Vagina (tissue), 2 donors: Measurements from ENCODE around the gene METTL21C. TPM values are rescaled to one million over a fixed set of nuclear protein-coding genes. Genes with fewer than 3 reads are reported as not detected.

Experiments used
- DNase-seq, 2 donors: peaks; one replicate each; pipeline ENCODE4 v3.0.0-alpha.2; 2017; ENCODE audit errors: extremely low spot score in 2 of 2
- H3K27ac ChIP-seq: fragments of 200-600 bp; sonication (generic); one replicate; pipeline ENCODE4 v1.5.1; 2019
- H3K27me3 ChIP-seq: fragments of 200-600 bp; sonication (generic); one replicate; pipeline ENCODE4 v1.5.1; 2019
- H3K36me3 ChIP-seq, 2 donors: fragments of 200-600 bp; sonication (generic); one replicate each; pipeline ENCODE4 v1.5.1; 2017 to 2019
- H3K4me1 ChIP-seq: fragments of 200-600 bp; sonication (generic); one replicate; pipeline ENCODE4 v1.5.1; 2019
- H3K4me3 ChIP-seq, 2 donors: fragments of 200-600 bp; sonication (generic); 1 replicate in 1 of 2; 2 replicates in 1 of 2; pipeline ENCODE4 v1.5.1; 2016 to 2019
- H3K9me3 ChIP-seq: fragments of 200-600 bp; sonication (generic); one replicate; pipeline ENCODE4 v1.5.1; 2019
- CTCF ChIP-seq, 3 experiments: fragments of 450-650 bp in 2 of 3; fragments of 200-600 bp in 1 of 3; sonication (generic) in 1 of 3; IDR thresholded peaks; one replicate each; pipeline ENCODE4 v1.5.1; 2017 to 2019; ENCODE audit warnings: antibody characterized with exemption in 3 of 3, mild to moderate bottlenecking in 2 of 3, moderate library complexity in 2 of 3
- POLR2A ChIP-seq, 2 donors: fragments of 450-650 bp; IDR thresholded peaks; one replicate each; pipeline ENCODE4 v1.6.1; 2017; ENCODE audit warnings: antibody characterized with exemption in 2 of 2, mild to moderate bottlenecking in 2 of 2, moderate library complexity in 2 of 2
- POLR2AphosphoS5 ChIP-seq, 2 donors: sonication (generic); formaldehyde crosslinking; IDR thresholded peaks; one replicate each; pipeline ENCODE4 v1.9.0; 2017; ENCODE audit warnings: antibody characterized with exemption in 2 of 2, mild to moderate bottlenecking in 2 of 2, low read depth in 1 of 2; ENCODE audit not compliant: insufficient read depth in 1 of 2
- intact Hi-C: fragments of 100-400 bp; cut with DNase I; formaldehyde crosslinking; loops from one replicate; pipeline ENCODE4 v1.15.1; 2023
- total RNA-seq: library from RNA; depleted of rRNA; stranded (reverse); fragments of >200 nt; gene quantifications from one replicate; pipeline ENCODE4 v1.2.3, GENCODE V29; 2016

The METTL21C gene
- total RNA-seq, 1 donor from 2014 or later: not detected

- Histone ChIP-seq H3K4me1 (no peaks in the 10 kb centered on the region), H3K27ac (no peak overlapping the region), H3K9me3 (no peaks in the 10 kb centered on the region), H3K27me3 (no peaks in the 10 kb centered on the region), H3K36me3 (peaks cover 0 to 19% of the 10 kb centered on the region in 2 donors), H3K4me3 (no peak overlapping the region)
- TF ChIP-seq POLR2AphosphoS5 (IDR thresholded peaks at IDR 0.05; ENCODE audit: insufficient read depth in 1 of 2, low read depth in 1 of 2) (no peak), CTCF (IDR thresholded peaks at IDR 0.05) (no peak), POLR2A (IDR thresholded peaks at IDR 0.05) (no peak)
- DNase-seq: no peak
- intact Hi-C loops: no loop called here
These were observed 36.2 kb downstream of the METTL21C start for GRCh38 chr13:102658660-102659059.

DNA sequence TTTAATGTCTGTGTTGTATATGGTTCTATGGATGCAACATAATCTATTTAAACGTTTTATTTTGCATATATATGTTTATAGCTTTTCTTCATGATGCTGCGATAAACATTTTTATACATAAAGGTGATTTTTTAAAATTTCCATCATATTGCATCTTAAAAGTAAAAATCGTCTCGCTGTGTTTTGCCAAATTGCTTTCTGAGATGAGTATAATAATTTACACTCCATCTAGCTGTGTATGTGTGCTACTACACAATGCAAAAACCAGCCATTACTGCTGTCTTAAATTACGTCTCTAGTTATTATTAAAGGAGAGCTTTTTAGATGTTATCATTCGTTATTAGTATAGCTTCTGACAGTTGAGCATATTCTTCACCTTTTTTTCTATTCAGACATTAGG is 37.2 kb downstream of the METTL21C start:
- H3K4me3 ChIP-seq: no peak overlapping the region

DNA sequence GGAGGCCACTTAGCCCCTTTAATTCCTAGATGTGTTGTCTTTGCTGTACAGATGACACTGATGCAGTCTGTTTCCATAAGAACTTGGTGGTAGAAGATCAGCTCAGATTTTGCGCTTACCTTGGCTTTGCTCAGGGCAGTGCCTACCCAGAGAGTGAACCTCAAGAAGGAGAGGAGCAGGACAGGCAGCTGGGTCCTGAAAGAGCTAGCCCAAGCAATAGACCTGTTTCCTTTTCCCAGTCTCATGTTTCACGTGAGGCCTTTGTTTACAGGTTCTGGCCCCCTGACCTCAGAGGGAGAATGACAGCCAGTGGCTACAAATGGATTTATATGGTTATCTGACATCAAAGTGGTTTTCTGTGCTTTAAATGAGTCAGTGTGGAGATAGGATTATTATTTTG is 40.1 kb downstream of the METTL21C start:
- H3K4me3 ChIP-seq: no peak overlapping the region
- TF ChIP-seq POLR2A (IDR thresholded peaks at IDR 0.05): no peak
- TF ChIP-seq CTCF (IDR thresholded peaks at IDR 0.05): no peak
- TF ChIP-seq POLR2AphosphoS5 (IDR thresholded peaks at IDR 0.05; ENCODE audit: insufficient read depth in 1 of 2, low read depth in 1 of 2): no peak
- intact Hi-C loops: no loop called here
- no peaks in the 10 kb centered on the region for H3K4me1 ChIP-seq
- peaks cover 0 to 19% of the 10 kb centered on the region in 2 donors for H3K36me3 ChIP-seq
- DNase-seq: no peak
- no peak overlapping the region for H3K27ac ChIP-seq
- H3K9me3 ChIP-seq: no peaks in the 10 kb centered on the region
- H3K27me3 ChIP-seq: no peaks in the 10 kb centered on the region

More for the DNA sequence above, 37.2 kb downstream of the METTL21C start:
- H3K27ac ChIP-seq: no peak overlapping the region
- H3K36me3 ChIP-seq: peaks cover 0 to 19% of the 10 kb centered on the region in 2 donors
- intact Hi-C loops: no loop called here
- no peaks in the 10 kb centered on the region for H3K27me3 ChIP-seq
- no peaks in the 10 kb centered on the region for H3K9me3 ChIP-seq
- H3K4me1 ChIP-seq: no peaks in the 10 kb centered on the region
- no peak for TF ChIP-seq POLR2A (IDR thresholded peaks at IDR 0.05)
- no peak for TF ChIP-seq CTCF (IDR thresholded peaks at IDR 0.05)
- TF ChIP-seq POLR2AphosphoS5 (IDR thresholded peaks at IDR 0.05; ENCODE audit: insufficient read depth in 1 of 2, low read depth in 1 of 2): no peak
- DNase-seq: no peak

GRCh38 chr13:102651892-102652291 is 43.0 kb downstream of the METTL21C start:
- no peak overlapping the region for H3K4me3 ChIP-seq
- peak overlapping the region; percentile 60 for H3K27ac ChIP-seq
- no peak for DNase-seq
- TF ChIP-seq POLR2AphosphoS5 (IDR thresholded peaks at IDR 0.05; ENCODE audit: insufficient read depth in 1 of 2, low read depth in 1 of 2) (peak in 1 of 2 donors; percentile 55), POLR2A (IDR thresholded peaks at IDR 0.05) (no peak), CTCF (IDR thresholded peaks at IDR 0.05) (no peak)
- H3K9me3 ChIP-seq: no peaks in the 10 kb centered on the region
- intact Hi-C loops: no loop called here
- H3K36me3 ChIP-seq: peaks cover 0 to 16% of the 10 kb centered on the region in 2 donors
- no peaks in the 10 kb centered on the region for H3K27me3 ChIP-seq
- H3K4me1 ChIP-seq: no peaks in the 10 kb centered on the region

- peaks cover 0 to 16% of the 10 kb centered on the region in 2 donors for H3K36me3 ChIP-seq
- no peaks in the 10 kb centered on the region for H3K9me3 ChIP-seq
- intact Hi-C loops: no loop called here
- no peak for DNase-seq
- H3K4me3 ChIP-seq: no peak overlapping the region
- H3K27ac ChIP-seq: peak overlapping the region; percentile 25
- no peaks in the 10 kb centered on the region for H3K27me3 ChIP-seq
- TF ChIP-seq POLR2AphosphoS5 (IDR thresholded peaks at IDR 0.05; ENCODE audit: insufficient read depth in 1 of 2, low read depth in 1 of 2): no peak
- no peak for TF ChIP-seq CTCF (IDR thresholded peaks at IDR 0.05)
- no peak for TF ChIP-seq POLR2A (IDR thresholded peaks at IDR 0.05)
- no peaks in the 10 kb centered on the region for H3K4me1 ChIP-seq
These were observed 43.5 kb downstream of the METTL21C start for GRCh38 chr13:102651392-102651791.
